Body of pancreas (tissue), 4 donors: Measurements from ENCODE around the gene RFC2.
"Not testable (repeated sequence)": the region's sequence is repeated elsewhere in the genome, so short reads cannot be mapped to it uniquely, and the experiment has no call there.

ENCODE experiments used
- CTCF ChIP-seq, 7 experiments: fragments of 450-650 bp in 4 of 7; fragments of 200-600 bp in 3 of 7; sonication (generic) in 3 of 7; IDR thresholded peaks; one replicate each; pipeline ENCODE4 v1.5.1; 2016 to 2019; ENCODE audit warnings: antibody characterized with exemption in 7 of 7
- POLR2A ChIP-seq, 3 donors: fragments of 450-650 bp; IDR thresholded peaks; one replicate each; pipeline ENCODE4 v1.6.1; 2016; ENCODE audit warnings: antibody characterized with exemption in 3 of 3, mild to moderate bottlenecking in 2 of 3

- TF ChIP-seq POLR2A, CTCF (IDR thresholded peaks at IDR 0.05): not testable (repeated sequence)
These were observed 29.3 kb downstream of the RFC2 start for GRCh38 chr7:74224907-74225306.
